Neural progenitor cell (in vitro differentiated cells): ENCODE data around the gene UMAD1. TPM values are rescaled to one million over a fixed set of nuclear protein-coding genes. Genes with fewer than 3 reads are reported as not detected.

ENCODE experiments used
- DNase-seq: peaks from one replicate; pipeline ENCODE4 v3.0.0-alpha.2; 2016; ENCODE audit warnings: low spot score
- H2AFZ ChIP-seq: fragments of 200-600 bp; sonication (generic); replicated peaks from 2 replicates; pipeline ENCODE4 v1.6.1; 2016; ENCODE audit warnings: antibody characterized with exemption
- H3F3A ChIP-seq: fragments of 200-600 bp; sonication (generic); 2 replicates; pipeline ENCODE4 v1.6.1; 2016; ENCODE audit warnings: antibody characterized with exemption, low read depth
- H3K27ac ChIP-seq: fragments of 200-600 bp; sonication (generic); 2 replicates; pipeline ENCODE4 v1.5.1; 2016; ENCODE audit warnings: mild to moderate bottlenecking
- H3K27me3 ChIP-seq: fragments of 200-600 bp; sonication (generic); 2 replicates; pipeline ENCODE4 v1.6.1; 2016; ENCODE audit warnings: mild to moderate bottlenecking, moderate library complexity
- H3K36me3 ChIP-seq: fragments of 200-600 bp; sonication (generic); 2 replicates; pipeline ENCODE4 v1.5.1; 2016
- H3K4me1 ChIP-seq: fragments of 200-600 bp; sonication (generic); 2 replicates; pipeline ENCODE4 v1.6.1; 2016; ENCODE audit warnings: mixed run types
- H3K4me2 ChIP-seq: fragments of 200-600 bp; sonication (generic); 2 replicates; pipeline ENCODE4 v1.6.1; 2016
- H3K4me3 ChIP-seq: fragments of 200-600 bp; sonication (generic); 2 replicates; pipeline ENCODE4 v1.5.1; 2016
- H3K79me2 ChIP-seq: fragments of 200-600 bp; sonication (generic); 2 replicates; pipeline ENCODE4 v1.6.1; 2016; ENCODE audit warnings: low read depth
- H3K9ac ChIP-seq: fragments of 200-600 bp; sonication (generic); 2 replicates; pipeline ENCODE4 v1.6.1; 2016
- H3K9me3 ChIP-seq: fragments of 200-600 bp; sonication (generic); 2 replicates; pipeline ENCODE4 v1.5.1; 2016; ENCODE audit warnings: low read depth
- H4K20me1 ChIP-seq: fragments of 200-600 bp; sonication (generic); 2 replicates; pipeline ENCODE4 v1.6.1; 2016; ENCODE audit warnings: low read depth
- H3K27ac Mint-ChIP-seq: 3 replicates; pipeline ENCODE4 v1.8.0; 2021; ENCODE audit warnings: mixed read lengths
- H3K27me3 Mint-ChIP-seq: 2 replicates; pipeline ENCODE4 v1.8.0; 2022; ENCODE audit warnings: low read depth, mild to moderate bottlenecking, inconsistent platforms, moderate library complexity, mixed read lengths; ENCODE audit not compliant: insufficient read depth
- H3K36me3 Mint-ChIP-seq: 3 replicates; pipeline ENCODE4 v1.8.0; 2021; ENCODE audit warnings: mixed read lengths
- H3K4me1 Mint-ChIP-seq: 3 replicates; pipeline ENCODE4 v1.8.0; 2021; ENCODE audit warnings: mixed read lengths
- H3K4me3 Mint-ChIP-seq: 3 replicates; pipeline ENCODE4 v1.8.0; 2021; ENCODE audit warnings: mild to moderate bottlenecking, moderate library complexity, mixed read lengths
- H3K9me3 Mint-ChIP-seq: 3 replicates; pipeline ENCODE4 v1.8.0; 2020; ENCODE audit warnings: mixed read lengths
- CTCF ChIP-seq: fragments of 200-600 bp; sonication (generic); IDR thresholded peaks from 2 replicates; pipeline ENCODE4 v1.5.1; 2017; ENCODE audit warnings: antibody characterized with exemption, mild to moderate bottlenecking
- EZH2 ChIP-seq: fragments of 200-600 bp; sonication (generic); IDR thresholded peaks from 2 replicates; pipeline ENCODE4 v1.6.1; 2017; ENCODE audit warnings: antibody characterized with exemption, mild to moderate bottlenecking, moderate library complexity
- EZH2phosphoT487 ChIP-seq: fragments of 200-600 bp; sonication (generic); IDR thresholded peaks from 2 replicates; pipeline ENCODE4 v1.6.1; 2017; ENCODE audit warnings: antibody characterized with exemption
- total RNA-seq: library from RNA; depleted of rRNA; stranded (reverse); fragments of >200 nt; gene quantifications from 2 replicates; pipeline ENCODE4 v1.2.3, GENCODE V29; 2015; ENCODE audit warnings: low replicate concordance

Gene UMAD1
- total RNA-seq, 1 donor from 2014 or later, result 23.0 TPM

- TF ChIP-seq EZH2phosphoT487 (no peak), CTCF (no peak), EZH2 (no peak)
- no peak overlapping the region for H3K4me3 ChIP-seq
- no peak overlapping the region for H3K27ac ChIP-seq
- H3F3A ChIP-seq, result no peaks in the 10 kb centered on the region
- no peaks in the 10 kb centered on the region for H3K27me3 Mint-ChIP-seq
- no peaks in the 10 kb centered on the region for H3K4me1 Mint-ChIP-seq
- H3K4me3 Mint-ChIP-seq, result no peak overlapping the region
- no peak for DNase-seq
- no peaks in the 10 kb centered on the region for H3K36me3 ChIP-seq
- no peaks in the 10 kb centered on the region for H3K79me2 ChIP-seq
- no peak overlapping the region for H2AFZ ChIP-seq
- H3K27ac Mint-ChIP-seq, result no peak overlapping the region
- H3K4me2 ChIP-seq, result no peak overlapping the region
- H3K9me3 ChIP-seq, result no peaks in the 10 kb centered on the region
- no peak overlapping the region for H3K9ac ChIP-seq
- no peaks in the 10 kb centered on the region for H4K20me1 ChIP-seq
- no peaks in the 10 kb centered on the region for H3K4me1 ChIP-seq
- peaks cover 4% of the 10 kb centered on the region for H3K36me3 Mint-ChIP-seq
- no peaks in the 10 kb centered on the region for H3K27me3 ChIP-seq
- H3K9me3 Mint-ChIP-seq, result peaks cover 17% of the 10 kb centered on the region
Measured at GRCh38 chr7:7630626-7631329, 9.8 kb upstream of the UMAD1 start.

DNA sequence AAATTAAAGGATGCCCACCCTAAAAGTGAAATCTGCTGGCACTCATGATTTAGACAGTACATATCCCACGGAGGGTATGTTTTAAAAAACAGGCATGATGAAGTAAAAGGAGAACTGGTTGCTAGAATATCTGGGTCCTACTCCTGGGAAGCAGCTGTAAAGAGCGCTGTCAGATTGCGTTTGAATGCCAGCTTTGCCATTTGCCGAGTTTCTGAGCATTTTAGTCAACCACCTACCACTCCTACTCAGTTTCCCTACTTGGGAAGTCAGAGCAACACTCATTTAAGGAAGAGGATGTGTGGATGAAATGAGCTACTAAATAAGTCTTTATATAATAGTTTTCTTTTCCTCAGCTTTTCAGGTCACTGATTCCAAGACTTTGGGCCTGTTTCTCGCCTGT, 1.1 kb upstream of the UMAD1 start:
- peak overlapping the region; percentile 91 for H2AFZ ChIP-seq
- peaks cover 21% of the 10 kb centered on the region for H3F3A ChIP-seq
- Mint-ChIP-seq H3K4me3 (peak overlapping the region; percentile 94), H3K27ac (no peak overlapping the region), H3K9me3 (no peaks in the 10 kb centered on the region), H3K36me3 (peaks cover 8% of the 10 kb centered on the region), H3K4me1 (peaks cover 26% of the 10 kb centered on the region), H3K27me3 (peaks cover 6% of the 10 kb centered on the region)
- TF ChIP-seq CTCF, result no peak
- no peak for TF ChIP-seq EZH2
- no peak for TF ChIP-seq EZH2phosphoT487
- H3K27ac ChIP-seq, result peak overlapping the region; percentile 10
- peaks cover 12% of the 10 kb centered on the region for H3K36me3 ChIP-seq
- H3K9me3 ChIP-seq, result no peaks in the 10 kb centered on the region
- no peaks in the 10 kb centered on the region for H4K20me1 ChIP-seq
- peak overlapping the region; percentile 85 for H3K4me2 ChIP-seq
- H3K4me1 ChIP-seq, result peaks cover 16% of the 10 kb centered on the region
- H3K9ac ChIP-seq, result peak overlapping the region; percentile 78
- peaks cover 39% of the 10 kb centered on the region for H3K79me2 ChIP-seq
- no peaks in the 10 kb centered on the region for H3K27me3 ChIP-seq
- peak overlapping the region; percentile 78 for H3K4me3 ChIP-seq
- DNase-seq, result no peak

- Histone ChIP-seq H4K20me1 (no peaks in the 10 kb centered on the region), H3K4me1 (peaks cover 16% of the 10 kb centered on the region), H3F3A (peaks cover 21% of the 10 kb centered on the region), H3K27me3 (no peaks in the 10 kb centered on the region), H3K4me3 (peak overlapping the region; percentile 78), H3K4me2 (peak overlapping the region; percentile 85), H3K9me3 (no peaks in the 10 kb centered on the region), H3K79me2 (peaks cover 43% of the 10 kb centered on the region), H2AFZ (peak overlapping the region; percentile 91), H3K36me3 (peaks cover 12% of the 10 kb centered on the region), H3K9ac (peak overlapping the region; percentile 78), H3K27ac (peak overlapping the region; percentile 10)
- TF ChIP-seq CTCF (no peak), EZH2phosphoT487 (no peak)
- Mint-ChIP-seq H3K4me1 (peaks cover 26% of the 10 kb centered on the region), H3K4me3 (peak overlapping the region; percentile 94), H3K36me3 (peaks cover 8% of the 10 kb centered on the region), H3K27me3 (peaks cover 6% of the 10 kb centered on the region), H3K27ac (peak overlapping the region; percentile 89), H3K9me3 (no peaks in the 10 kb centered on the region)
- no peak for DNase-seq
Measured at GRCh38 chr7:7639847-7640220, 718 bp upstream of the UMAD1 start.
